Ectodermal cell (in vitro differentiated cells): Measurements from ENCODE around the gene IMPG1.

ENCODE experiments used
- H3K27ac ChIP-seq: 2 replicates; pipeline ENCODE4 v1.7.0; 2013; ENCODE audit warnings: mild to moderate bottlenecking, low read depth, low read length; ENCODE audit not compliant: insufficient read depth, poor library complexity, severe bottlenecking
- H3K27me3 ChIP-seq: 2 replicates; pipeline ENCODE4 v1.7.0; 2013; ENCODE audit warnings: mild to moderate bottlenecking, low read length; ENCODE audit not compliant: insufficient read depth, control insufficient read depth, poor library complexity, severe bottlenecking
- H3K36me3 ChIP-seq: one replicate; pipeline ENCODE4 v1.7.0; 2013; ENCODE audit warnings: low read length; ENCODE audit not compliant: control insufficient read depth, insufficient read depth
- H3K4me1 ChIP-seq: one replicate; pipeline ENCODE4 v1.7.0; 2013; ENCODE audit warnings: low read length; ENCODE audit not compliant: control insufficient read depth, insufficient read depth
- H3K4me3 ChIP-seq: 2 replicates; pipeline ENCODE4 v1.7.0; 2013; ENCODE audit warnings: low read depth, low read length, control low read depth; ENCODE audit not compliant: insufficient read depth
- H3K9me3 ChIP-seq: 2 replicates; pipeline ENCODE4 v1.7.0; 2013; ENCODE audit warnings: mild to moderate bottlenecking, low read length, moderate library complexity; ENCODE audit not compliant: control insufficient read depth
- WGBS, 2 experiments: methylation state at CpG; one replicate each; pipeline ENCODE4 v1.1.7; 2013; ENCODE audit warnings: missing lambda C conversion rate in 2 of 2; 5-methylcytosine and 5-hydroxymethylcytosine counted together

Gene IMPG1

DNA sequence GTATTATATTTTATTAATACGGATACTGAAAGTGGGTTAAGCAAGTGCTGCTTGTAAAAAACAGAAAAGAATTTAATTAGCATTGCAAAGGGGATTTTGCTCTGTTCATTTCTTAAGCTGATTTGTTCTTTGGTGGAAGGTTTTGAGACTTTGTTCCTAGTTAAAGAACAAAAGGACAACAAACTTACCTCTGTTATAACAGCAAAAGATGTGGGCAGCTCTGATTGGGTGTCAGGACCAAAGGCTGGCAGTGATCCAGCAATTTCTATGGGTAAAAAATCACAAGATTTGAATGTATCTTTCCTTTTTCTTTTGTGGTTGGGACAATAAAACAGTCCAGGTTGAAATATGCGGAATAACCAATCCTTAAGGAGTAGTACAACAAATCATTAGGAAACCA lies 68.8 kb downstream of the IMPG1 start:
- no peak overlapping the region for H3K27ac ChIP-seq
- no peak overlapping the region for H3K4me3 ChIP-seq
- no peaks in the 10 kb centered on the region for H3K36me3 ChIP-seq
- no peaks in the 10 kb centered on the region for H3K9me3 ChIP-seq
- no peaks in the 10 kb centered on the region for H3K4me1 ChIP-seq
- no peaks in the 10 kb centered on the region for H3K27me3 ChIP-seq
- WGBS, 2 experiments = 70 to 79% methylated on average over 2 of the region's 2 CpGs

GRCh38 chr6:76003113-76003512 lies 69.3 kb downstream of the IMPG1 start:
- H3K27ac ChIP-seq = no peak overlapping the region
- H3K27me3 ChIP-seq = no peaks in the 10 kb centered on the region
- H3K9me3 ChIP-seq = no peaks in the 10 kb centered on the region
- H3K36me3 ChIP-seq = no peaks in the 10 kb centered on the region
- H3K4me3 ChIP-seq = no peak overlapping the region
- 83% methylated on average over 1 of the region's 1 CpG; no CpG with 5 or more reads in 1 of the 2 experiments for WGBS, 2 experiments
- H3K4me1 ChIP-seq = no peaks in the 10 kb centered on the region

DNA sequence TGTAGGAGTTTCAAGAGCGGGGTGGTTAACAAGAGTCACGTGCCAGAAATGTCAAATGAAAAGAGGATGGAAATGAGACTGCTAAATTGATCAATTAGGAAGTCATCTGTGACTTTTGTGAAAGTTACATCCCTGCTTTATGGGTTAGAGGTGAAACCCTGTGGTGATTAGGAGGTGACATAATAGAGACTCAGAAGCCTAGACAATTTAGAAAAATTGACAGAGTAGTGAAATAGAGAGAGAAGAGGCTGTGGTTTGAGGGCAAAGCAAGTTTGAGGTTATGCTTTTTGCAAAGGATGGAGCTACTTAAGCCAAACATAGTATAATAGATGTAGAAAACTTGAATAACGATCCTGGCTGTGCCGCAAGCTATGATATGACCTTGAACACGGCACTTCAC lies 71.8 kb downstream of the IMPG1 start:
- 91 to 96% methylated on average over 5 of the region's 5 CpGs for WGBS, 2 experiments
- H3K36me3 ChIP-seq = no peaks in the 10 kb centered on the region
- H3K4me1 ChIP-seq = no peaks in the 10 kb centered on the region
- no peaks in the 10 kb centered on the region for H3K9me3 ChIP-seq
- H3K27me3 ChIP-seq = no peaks in the 10 kb centered on the region
- H3K4me3 ChIP-seq = no peak overlapping the region
- no peak overlapping the region for H3K27ac ChIP-seq

- WGBS, 2 experiments = 88 to 91% methylated on average over 3 of the region's 3 CpGs
- no peaks in the 10 kb centered on the region for H3K9me3 ChIP-seq
- no peak overlapping the region for H3K4me3 ChIP-seq
- H3K36me3 ChIP-seq = no peaks in the 10 kb centered on the region
- H3K27me3 ChIP-seq = no peaks in the 10 kb centered on the region
- no peak overlapping the region for H3K27ac ChIP-seq
- H3K4me1 ChIP-seq = peaks cover 11% of the 10 kb centered on the region
Observed at GRCh38 chr6:75997696-75998095, 74.8 kb downstream of the IMPG1 start.

DNA sequence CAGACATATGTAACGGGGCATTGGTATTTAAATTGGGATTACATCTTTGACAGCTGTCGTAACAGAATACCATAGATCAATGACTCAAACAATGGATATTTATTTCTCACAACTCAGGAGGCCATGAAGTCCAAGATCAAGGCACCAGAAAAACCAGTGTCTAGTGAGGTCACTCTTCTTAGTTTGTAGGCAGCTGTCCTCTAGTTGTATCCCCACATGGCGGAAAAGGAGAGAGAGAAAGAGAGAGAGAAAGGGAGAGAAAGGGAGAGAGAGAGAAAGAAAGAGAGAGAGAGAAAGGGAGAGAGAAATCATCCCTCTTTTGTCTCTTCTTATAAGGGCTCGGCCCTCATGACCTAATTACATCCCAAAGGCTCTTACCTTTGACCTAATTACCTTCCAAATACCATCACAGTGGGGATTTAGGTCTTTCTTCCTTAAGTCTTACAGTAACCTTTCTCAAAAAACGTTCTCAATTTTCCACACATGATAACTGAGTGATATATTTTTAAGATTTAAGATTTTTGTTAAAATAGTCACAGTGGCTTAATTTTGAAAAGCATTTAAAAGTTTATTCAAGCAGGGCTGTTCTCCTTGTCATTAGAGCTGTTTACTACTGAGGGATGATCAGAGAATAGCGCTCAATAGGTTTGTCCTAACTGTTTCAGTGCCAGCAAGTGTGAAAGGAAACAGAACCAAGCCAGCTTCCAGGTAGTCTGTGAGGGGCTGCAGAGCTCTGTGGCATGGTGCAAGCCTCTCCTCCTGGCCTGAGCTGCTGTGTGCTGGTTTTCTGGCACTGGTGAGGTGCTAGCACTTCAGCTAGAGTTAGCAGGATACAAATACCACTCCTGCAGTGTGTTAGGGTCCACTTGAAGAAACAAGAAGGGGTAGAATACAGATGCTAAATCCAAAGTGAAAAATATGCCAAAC lies 79.0 kb downstream of the IMPG1 start:
- H3K36me3 ChIP-seq = no peaks in the 10 kb centered on the region
- no peak overlapping the region for H3K27ac ChIP-seq
- no peaks in the 10 kb centered on the region for H3K27me3 ChIP-seq
- peaks cover 11% of the 10 kb centered on the region for H3K4me1 ChIP-seq
- 44% methylated on average over 5 of the region's 6 CpGs for WGBS, 2 experiments
- H3K4me3 ChIP-seq = no peak overlapping the region
- no peaks in the 10 kb centered on the region for H3K9me3 ChIP-seq

GRCh38 chr6:75991941-75992340 lies 80.5 kb downstream of the IMPG1 start:
- Histone ChIP-seq H3K27ac (no peak overlapping the region), H3K4me3 (no peak overlapping the region), H3K9me3 (no peaks in the 10 kb centered on the region), H3K4me1 (peaks cover 11% of the 10 kb centered on the region), H3K27me3 (no peaks in the 10 kb centered on the region), H3K36me3 (no peaks in the 10 kb centered on the region)
- 67 to 71% methylated on average over 2 of the region's 2 CpGs for WGBS, 2 experiments

GRCh38 chr6:75986935-75987334 lies 85.5 kb downstream of the IMPG1 start:
- Histone ChIP-seq H3K27me3 (no peaks in the 10 kb centered on the region), H3K4me3 (no peak overlapping the region), H3K4me1 (no peaks in the 10 kb centered on the region), H3K36me3 (no peaks in the 10 kb centered on the region), H3K27ac (no peak overlapping the region), H3K9me3 (no peaks in the 10 kb centered on the region)
- WGBS, 2 experiments = 36 to 53% methylated on average over 2 to 3 of the region's 3 CpGs

- Histone ChIP-seq H3K27ac (no peak overlapping the region), H3K4me3 (no peak overlapping the region), H3K9me3 (no peaks in the 10 kb centered on the region), H3K4me1 (no peaks in the 10 kb centered on the region), H3K27me3 (no peaks in the 10 kb centered on the region), H3K36me3 (no peaks in the 10 kb centered on the region)
- WGBS, 2 experiments = 98 to 99% methylated on average over 4 of the region's 4 CpGs
Observed at GRCh38 chr6:75975904-75976303, 96.6 kb downstream of the IMPG1 start.

- no peaks in the 10 kb centered on the region for H3K4me1 ChIP-seq
- no peak overlapping the region for H3K4me3 ChIP-seq
- H3K9me3 ChIP-seq = no peaks in the 10 kb centered on the region
- WGBS, 2 experiments = 93 to 95% methylated on average over 2 of the region's 2 CpGs
- H3K36me3 ChIP-seq = no peaks in the 10 kb centered on the region
- no peak overlapping the region for H3K27ac ChIP-seq
- no peaks in the 10 kb centered on the region for H3K27me3 ChIP-seq
Observed at GRCh38 chr6:75970093-75970492, 102.4 kb downstream of the IMPG1 start.

GRCh38 chr6:75968143-75968542 lies 104.3 kb downstream of the IMPG1 start:
- Histone ChIP-seq H3K4me1 (no peaks in the 10 kb centered on the region), H3K9me3 (no peaks in the 10 kb centered on the region), H3K36me3 (no peaks in the 10 kb centered on the region), H3K4me3 (no peak overlapping the region), H3K27ac (no peak overlapping the region), H3K27me3 (no peaks in the 10 kb centered on the region)
